Prostate gland (tissue), 2 donors: ENCODE measurements around the gene SS18L1. TPM values are rescaled to one million over a fixed set of nuclear protein-coding genes. Genes with fewer than 3 reads are reported as not detected.

Experiments used
- DNase-seq: peaks from one replicate; pipeline ENCODE4 v3.0.0-alpha.2; 2019; ENCODE audit warnings: low spot score
- H3K27ac ChIP-seq, 2 donors: fragments of 200-600 bp; sonication (generic); 2 replicates each; pipeline ENCODE4 v1.5.1; 2017 to 2019
- H3K27me3 ChIP-seq: fragments of 200-600 bp; sonication (generic); replicated peaks from 2 replicates; pipeline ENCODE4 v1.5.1; 2019; ENCODE audit not compliant: insufficient read depth
- H3K36me3 ChIP-seq, 2 donors: fragments of 200-600 bp; sonication (generic); 1 replicate in 1 of 2; 2 replicates in 1 of 2; pipeline versions ENCODE4 v1.5.1 to v1.8.1; 2017 to 2019
- H3K4me1 ChIP-seq: fragments of 200-600 bp; sonication (generic); replicated peaks from 2 replicates; pipeline ENCODE4 v1.5.1; 2019
- H3K4me3 ChIP-seq, 2 donors: fragments of 200-600 bp; sonication (generic); 2 replicates each; pipeline ENCODE4 v1.5.1; 2017 to 2019
- H3K9me3 ChIP-seq: fragments of 200-600 bp; sonication (generic); 2 replicates; pipeline ENCODE4 v1.5.1; 2017
- POLR2A ChIP-seq: fragments of 450-650 bp; IDR thresholded peaks from one replicate; pipeline ENCODE4 v1.6.1; 2016; ENCODE audit warnings: antibody characterized with exemption, mild to moderate bottlenecking
- POLR2AphosphoS5 ChIP-seq: sonication (generic); formaldehyde crosslinking; IDR thresholded peaks from one replicate; pipeline ENCODE4 v1.6.1; 2017; ENCODE audit warnings: antibody characterized with exemption
- WGBS: methylation state at CpG from one replicate; pipeline ENCODE4 v1.1.5; 2018; 5-methylcytosine and 5-hydroxymethylcytosine counted together
- intact Hi-C: fragments of 100-400 bp; cut with DNase I; formaldehyde crosslinking; loops from one replicate; pipeline ENCODE4 v1.14.2; 2022
- total RNA-seq, 2 donors: library from RNA; depleted of rRNA; stranded (reverse); fragments of >200 nt; gene quantifications; one replicate each; pipeline ENCODE4 v1.1.0, GENCODE V29; 2016
- TF ChIP-seq, protein P1 (sequence below), 4 experiments: fragments of 200-600 bp in 2 of 4; fragments of 450-650 bp in 2 of 4; sonication (generic) in 2 of 4; IDR thresholded peaks; 1 replicate in 3 of 4; 2 replicates in 1 of 4; pipeline ENCODE4 v1.5.1; 2016 to 2019; ENCODE audit warnings: antibody characterized with exemption in 4 of 4, mild to moderate bottlenecking in 2 of 4, moderate library complexity in 2 of 4

Gene SS18L1
- total RNA-seq, 2 donors from 2014 or later: 17.9 to 32.7 TPM

DNA sequence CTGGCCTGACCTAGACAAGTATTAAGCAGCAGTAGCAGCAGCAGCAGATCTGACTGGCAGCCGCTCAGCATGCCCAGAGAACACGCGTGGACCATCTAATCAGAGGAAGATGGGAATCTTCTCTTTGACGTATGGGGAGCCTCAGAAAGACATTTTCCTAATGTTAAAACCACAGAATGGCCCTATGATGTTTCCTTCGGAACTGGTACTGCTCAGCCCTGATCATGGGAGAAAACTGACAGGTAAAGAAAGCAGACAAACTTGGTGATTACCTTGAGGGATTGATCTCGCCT is 6.5 kb upstream of the SS18L1 start:
- H3K27ac ChIP-seq: no peak overlapping the region
- DNase-seq: no peak
- no peak overlapping the region for H3K4me3 ChIP-seq
- no peaks in the 10 kb centered on the region for H3K27me3 ChIP-seq
- TF ChIP-seq POLR2A (no peak), POLR2AphosphoS5 (no peak)
- TF ChIP-seq, protein P1, sequence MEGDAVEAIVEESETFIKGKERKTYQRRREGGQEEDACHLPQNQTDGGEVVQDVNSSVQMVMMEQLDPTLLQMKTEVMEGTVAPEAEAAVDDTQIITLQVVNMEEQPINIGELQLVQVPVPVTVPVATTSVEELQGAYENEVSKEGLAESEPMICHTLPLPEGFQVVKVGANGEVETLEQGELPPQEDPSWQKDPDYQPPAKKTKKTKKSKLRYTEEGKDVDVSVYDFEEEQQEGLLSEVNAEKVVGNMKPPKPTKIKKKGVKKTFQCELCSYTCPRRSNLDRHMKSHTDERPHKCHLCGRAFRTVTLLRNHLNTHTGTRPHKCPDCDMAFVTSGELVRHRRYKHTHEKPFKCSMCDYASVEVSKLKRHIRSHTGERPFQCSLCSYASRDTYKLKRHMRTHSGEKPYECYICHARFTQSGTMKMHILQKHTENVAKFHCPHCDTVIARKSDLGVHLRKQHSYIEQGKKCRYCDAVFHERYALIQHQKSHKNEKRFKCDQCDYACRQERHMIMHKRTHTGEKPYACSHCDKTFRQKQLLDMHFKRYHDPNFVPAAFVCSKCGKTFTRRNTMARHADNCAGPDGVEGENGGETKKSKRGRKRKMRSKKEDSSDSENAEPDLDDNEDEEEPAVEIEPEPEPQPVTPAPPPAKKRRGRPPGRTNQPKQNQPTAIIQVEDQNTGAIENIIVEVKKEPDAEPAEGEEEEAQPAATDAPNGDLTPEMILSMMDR (IDR thresholded peaks at IDR 0.05): no peak
- H3K4me1 ChIP-seq: peaks cover 6% of the 10 kb centered on the region
- 73% methylated on average over 6 of the region's 6 CpGs for WGBS
- intact Hi-C loops: loop anchor here (2.0 to 5.0 kb wide), 2 partner anchors 110 to 125 kb away; no protein-coding TSS in a partner anchor
- H3K36me3 ChIP-seq: peaks cover 19 to 33% of the 10 kb centered on the region in 2 donors
- H3K9me3 ChIP-seq: no peaks in the 10 kb centered on the region

DNA sequence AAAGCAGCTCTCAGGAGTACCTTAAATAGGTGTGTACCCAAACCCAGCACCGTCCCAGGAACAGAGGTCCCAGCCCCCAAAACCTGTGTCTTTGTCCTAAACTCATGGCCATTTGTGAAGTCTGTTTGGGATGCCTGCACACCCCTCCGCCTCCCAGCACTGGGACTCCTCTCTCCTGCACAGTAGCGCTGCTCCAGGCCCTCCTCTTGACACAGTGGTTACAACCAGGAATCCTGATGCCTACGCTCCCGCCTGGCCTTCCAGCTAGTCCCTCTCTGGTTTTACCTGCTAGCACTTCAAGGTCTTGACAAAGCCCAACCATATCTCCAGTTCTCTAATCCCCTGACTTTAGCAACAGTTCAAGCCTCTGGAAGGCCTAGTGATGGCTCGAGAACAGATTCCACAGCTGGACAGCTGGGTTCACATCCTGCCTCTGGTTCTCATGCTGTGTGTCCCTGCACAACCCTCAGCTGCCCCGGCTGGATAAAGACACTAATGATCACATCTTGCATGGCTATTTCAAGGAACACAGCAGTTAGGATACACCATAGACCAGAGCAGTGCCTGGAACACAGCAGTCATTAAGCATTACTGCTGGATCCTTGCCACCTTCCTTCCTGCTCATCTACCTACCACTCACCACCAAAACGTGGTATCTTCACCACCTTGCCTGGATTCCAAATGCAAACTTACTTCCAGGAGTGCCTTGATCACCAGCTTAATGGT is 5.9 kb upstream of the SS18L1 start:
- Histone ChIP-seq H3K27ac (no peak overlapping the region), H3K27me3 (no peaks in the 10 kb centered on the region), H3K4me3 (no peak overlapping the region), H3K9me3 (no peaks in the 10 kb centered on the region), H3K36me3 (peaks cover 19 to 30% of the 10 kb centered on the region in 2 donors), H3K4me1 (peaks cover 6% of the 10 kb centered on the region)
- no peak for DNase-seq
- intact Hi-C loops: loop anchor here (2.0 to 5.0 kb wide), 2 partner anchors 111 to 125 kb away; no protein-coding TSS in a partner anchor
- TF ChIP-seq POLR2A: no peak
- WGBS: 82% methylated on average over 8 of the region's 8 CpGs

DNA sequence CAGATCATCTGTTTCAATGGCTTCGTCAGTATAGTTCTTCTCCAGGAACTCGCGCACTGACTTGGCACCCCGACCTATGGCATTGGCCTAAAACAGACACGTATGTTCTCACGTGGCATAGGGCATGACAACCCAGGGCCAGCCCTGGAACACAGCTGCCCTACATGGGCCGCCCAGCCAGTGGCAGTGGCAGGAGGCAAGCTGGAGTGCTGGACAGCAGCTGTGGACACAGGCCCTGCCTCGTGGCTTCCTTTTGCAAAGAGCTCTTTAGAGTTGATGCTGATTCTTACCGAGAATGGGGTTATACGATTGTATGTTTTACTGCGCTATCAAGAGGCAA is 5.4 kb upstream of the SS18L1 start:
- Histone ChIP-seq H3K4me3 (no peak overlapping the region), H3K27me3 (no peaks in the 10 kb centered on the region), H3K36me3 (peaks cover 19 to 25% of the 10 kb centered on the region in 2 donors), H3K4me1 (peaks cover 6% of the 10 kb centered on the region), H3K9me3 (no peaks in the 10 kb centered on the region), H3K27ac (no peak overlapping the region)
- intact Hi-C loops: loop anchor here (5.0 kb wide), 1 partner anchor 126 kb away; no protein-coding TSS in a partner anchor
- WGBS: 75% methylated on average over 11 of the region's 11 CpGs
- no peak for TF ChIP-seq POLR2AphosphoS5
- TF ChIP-seq, protein P1 (IDR thresholded peaks at IDR 0.05): no peak
- no peak for TF ChIP-seq POLR2A
- DNase-seq: no peak

DNA sequence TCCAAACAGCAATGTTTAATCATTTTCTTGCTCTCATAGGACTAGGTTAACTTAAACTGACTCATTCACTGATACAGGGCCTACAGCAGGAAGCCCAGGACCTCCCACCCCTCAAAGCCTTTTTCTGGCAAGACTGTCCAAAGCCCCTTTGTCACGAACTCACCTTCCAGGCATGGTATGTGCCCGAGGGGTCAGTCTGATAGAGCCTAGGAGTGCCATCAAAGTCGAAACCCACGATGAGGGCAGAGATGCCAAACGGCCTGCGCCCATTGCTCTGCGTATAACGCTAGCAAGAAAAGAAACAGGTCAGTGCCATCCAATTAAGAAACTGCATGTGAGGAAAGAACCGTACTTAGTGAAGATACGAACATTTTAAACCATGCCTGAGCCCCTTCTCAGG is 4.7 kb upstream of the SS18L1 start:
- intact Hi-C loops: loop anchor here (5.0 kb wide), 1 partner anchor 127 kb away; no protein-coding TSS in a partner anchor
- WGBS: 91% methylated on average over 10 of the region's 10 CpGs
- no peak for DNase-seq
- Histone ChIP-seq H3K27me3 (no peaks in the 10 kb centered on the region), H3K4me1 (peaks cover 6% of the 10 kb centered on the region), H3K4me3 (no peak overlapping the region), H3K27ac (no peak overlapping the region), H3K9me3 (no peaks in the 10 kb centered on the region), H3K36me3 (peaks cover 19 to 23% of the 10 kb centered on the region in 2 donors)
- TF ChIP-seq POLR2A: no peak
- TF ChIP-seq POLR2AphosphoS5: no peak
- TF ChIP-seq, protein P1 (IDR thresholded peaks at IDR 0.05): no peak

DNA sequence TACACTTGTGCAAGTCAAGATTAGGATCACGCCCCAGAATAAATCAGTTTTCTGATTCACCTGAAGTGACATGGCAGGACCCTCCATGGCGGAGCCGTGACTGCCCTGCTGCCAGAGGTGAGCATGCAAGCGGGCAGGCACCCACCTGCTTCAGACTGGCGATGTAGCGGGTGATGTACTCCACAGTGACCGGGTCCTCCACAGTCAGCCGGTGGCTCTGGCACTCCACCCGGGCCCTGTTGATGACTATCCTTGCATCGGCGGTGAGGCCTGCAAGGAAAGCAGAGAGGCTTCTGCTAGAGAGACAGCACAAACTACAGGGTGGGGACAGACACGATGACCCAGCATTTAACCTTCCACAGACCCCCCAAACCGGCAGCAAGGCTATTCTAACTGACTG is 3.9 kb upstream of the SS18L1 start:
- H3K27ac ChIP-seq: no peak overlapping the region
- H3K36me3 ChIP-seq: peaks cover 19 to 23% of the 10 kb centered on the region in 2 donors
- H3K4me3 ChIP-seq: no peak overlapping the region
- no peaks in the 10 kb centered on the region for H3K9me3 ChIP-seq
- DNase-seq: no peak
- intact Hi-C loops: loop anchor here (5.0 to 10.0 kb wide), 3 partner anchors 72 to 245 kb away; partner anchors contain the start of genes RPS21 and TAF4
- 82% methylated on average over 13 of the region's 13 CpGs for WGBS
- TF ChIP-seq POLR2AphosphoS5: no peak
- peaks cover 8% of the 10 kb centered on the region for H3K4me1 ChIP-seq
- H3K27me3 ChIP-seq: no peaks in the 10 kb centered on the region

DNA sequence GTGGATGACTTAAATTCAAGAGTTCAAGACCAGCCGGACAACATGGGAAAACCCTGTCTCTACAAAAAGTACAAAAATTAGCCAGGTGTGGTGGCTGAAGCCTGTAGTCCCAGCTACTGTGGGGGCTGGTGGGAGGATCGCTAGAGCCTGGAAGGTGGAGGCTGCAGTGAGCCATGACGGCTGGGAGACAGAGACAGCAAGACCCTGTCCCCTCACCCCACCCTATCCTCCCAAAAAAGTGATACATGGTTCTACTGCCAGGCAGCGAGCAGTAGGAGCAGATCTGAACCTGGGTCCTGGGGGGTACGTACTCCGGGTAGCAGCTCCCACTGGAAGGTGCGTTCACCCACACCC is 2.5 kb upstream of the SS18L1 start:
- H3K9me3 ChIP-seq: no peaks in the 10 kb centered on the region
- TF ChIP-seq, protein P1 (IDR thresholded peaks at IDR 0.05): no peak
- TF ChIP-seq POLR2AphosphoS5 (no peak), POLR2A (no peak)
- H3K27me3 ChIP-seq: no peaks in the 10 kb centered on the region
- DNase-seq: no peak
- peaks cover 11% of the 10 kb centered on the region for H3K4me1 ChIP-seq
- H3K27ac ChIP-seq: no peak overlapping the region
- peaks cover 19 to 23% of the 10 kb centered on the region in 2 donors for H3K36me3 ChIP-seq
- H3K4me3 ChIP-seq: no peak overlapping the region
- intact Hi-C loops: loop anchor here (5.0 to 10.0 kb wide), 2 partner anchors 74 to 244 kb away; partner anchors contain the start of genes RPS21 and TAF4
- WGBS: 81% methylated on average over 7 of the region's 7 CpGs
